Measurements from ENCODE around the gene BIN2.

Gene BIN2

DNA sequence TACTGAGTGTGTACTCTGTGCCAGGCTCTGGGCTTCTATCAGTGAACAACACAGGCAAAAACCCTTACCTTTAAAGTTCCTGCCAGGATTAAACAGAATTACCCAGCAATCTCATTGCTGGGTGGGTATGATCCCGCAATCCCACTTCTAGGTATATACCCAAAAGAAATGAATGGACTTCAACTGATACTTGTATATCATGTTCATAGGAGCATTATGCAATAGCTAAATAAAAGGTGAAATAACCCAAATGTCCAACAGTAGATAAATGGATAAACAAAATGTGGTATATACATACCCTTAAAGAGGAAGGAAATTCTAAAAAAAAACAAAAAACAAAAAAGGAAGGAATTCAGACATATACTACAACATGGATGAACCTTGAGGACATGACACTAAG, 70.7 kb downstream of the BIN2 start:
- no peak for DNase-seq

GRCh38 chr12:51247523-51248206, 76.3 kb downstream of the BIN2 start:
- no peak for DNase-seq

DNA sequence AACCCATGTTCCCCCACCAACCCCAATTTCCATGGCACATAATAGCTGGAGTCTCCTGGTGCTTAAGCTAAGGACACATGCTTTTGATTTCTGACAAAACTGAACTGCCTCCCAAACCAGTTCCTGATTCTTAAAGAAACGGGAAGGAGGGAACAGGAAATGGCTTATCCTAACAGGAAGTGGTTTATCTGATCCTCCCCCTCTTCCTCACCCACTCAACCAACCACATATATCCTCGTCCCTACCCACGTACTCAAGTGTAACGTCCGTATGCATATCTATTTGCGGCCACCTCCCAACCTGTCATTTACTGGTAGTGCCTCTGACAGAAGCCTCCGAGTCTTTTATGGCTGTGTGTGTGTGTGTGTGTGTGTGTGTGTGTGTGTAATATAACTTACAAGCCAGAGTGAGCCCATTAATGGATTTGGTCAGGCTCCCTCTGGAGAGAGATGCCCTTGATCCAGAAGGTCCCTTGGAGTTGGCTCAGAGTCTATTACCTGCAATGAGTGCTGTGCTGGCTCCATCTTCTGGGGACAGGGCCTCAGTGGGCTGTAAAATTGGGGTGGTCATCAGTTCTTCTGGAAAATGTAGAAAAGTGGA, 77.6 kb downstream of the BIN2 start:
- no peak for DNase-seq

DNA sequence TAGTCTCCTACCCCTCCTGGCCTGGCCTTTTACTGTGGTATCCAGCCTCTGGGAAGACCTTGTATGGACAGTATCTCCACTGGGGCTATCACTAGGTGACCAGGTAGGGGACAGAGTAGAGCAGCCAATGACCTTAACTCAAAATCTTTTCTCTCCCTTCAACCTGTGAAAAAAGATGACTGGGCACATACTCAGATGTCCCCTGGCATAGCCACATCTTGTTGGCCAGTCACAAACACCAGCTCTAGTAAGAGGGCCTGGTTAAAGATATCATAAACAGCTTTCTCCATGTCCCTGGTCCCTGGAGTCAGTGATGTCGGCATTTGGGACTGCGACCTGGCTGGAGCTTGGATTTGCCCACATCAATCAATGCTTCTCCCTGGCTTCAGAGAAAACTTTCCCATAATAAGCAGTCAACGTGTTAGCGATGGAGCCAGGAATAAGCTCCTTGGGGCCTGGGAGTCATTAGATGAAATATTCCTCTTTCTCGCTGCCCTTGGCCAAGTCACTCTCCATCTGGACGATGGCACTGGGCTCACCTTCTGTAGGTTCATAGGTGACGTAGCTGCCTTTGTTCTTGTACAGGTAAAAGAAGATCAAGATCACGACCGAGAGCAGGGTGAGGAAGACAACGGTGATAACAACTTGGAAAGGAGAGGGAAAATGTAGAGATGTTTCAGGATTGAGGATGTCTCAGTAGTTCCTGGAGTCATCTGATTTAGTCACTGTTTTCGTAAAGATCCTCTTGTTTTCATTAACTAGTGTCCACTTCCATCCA, 78.3 kb downstream of the BIN2 start:
- DNase-seq, result no peak

- no peak for DNase-seq
Measured at GRCh38 chr12:51244269-51244668, 79.7 kb downstream of the BIN2 start.

DNA sequence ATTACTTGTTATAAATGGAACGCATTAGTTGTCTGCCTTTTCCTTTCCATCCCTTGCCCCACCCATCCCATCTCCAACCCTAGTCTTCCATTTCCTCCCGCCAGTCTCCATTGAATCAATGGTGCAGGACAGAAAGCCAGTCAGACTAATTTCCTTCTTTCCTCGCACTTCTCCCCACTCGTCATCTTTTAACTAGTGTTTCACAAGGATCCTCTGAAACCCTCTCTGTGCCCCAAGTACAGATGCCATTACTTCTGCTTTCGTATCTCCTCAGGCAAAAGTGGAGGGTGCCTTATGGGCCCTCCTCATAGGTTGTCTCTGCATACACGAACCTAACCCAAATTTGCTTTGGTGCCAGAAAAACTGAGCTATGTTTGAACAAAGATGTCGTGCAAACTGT, 81.1 kb downstream of the BIN2 start:
- DNase-seq, result no peak

GRCh38 chr12:51242120-51242519, 81.9 kb downstream of the BIN2 start:
- DNase-seq, result no peak

GRCh38 chr12:51240971-51241370, 83.0 kb downstream of the BIN2 start:
- DNase-seq, result no peak

DNA sequence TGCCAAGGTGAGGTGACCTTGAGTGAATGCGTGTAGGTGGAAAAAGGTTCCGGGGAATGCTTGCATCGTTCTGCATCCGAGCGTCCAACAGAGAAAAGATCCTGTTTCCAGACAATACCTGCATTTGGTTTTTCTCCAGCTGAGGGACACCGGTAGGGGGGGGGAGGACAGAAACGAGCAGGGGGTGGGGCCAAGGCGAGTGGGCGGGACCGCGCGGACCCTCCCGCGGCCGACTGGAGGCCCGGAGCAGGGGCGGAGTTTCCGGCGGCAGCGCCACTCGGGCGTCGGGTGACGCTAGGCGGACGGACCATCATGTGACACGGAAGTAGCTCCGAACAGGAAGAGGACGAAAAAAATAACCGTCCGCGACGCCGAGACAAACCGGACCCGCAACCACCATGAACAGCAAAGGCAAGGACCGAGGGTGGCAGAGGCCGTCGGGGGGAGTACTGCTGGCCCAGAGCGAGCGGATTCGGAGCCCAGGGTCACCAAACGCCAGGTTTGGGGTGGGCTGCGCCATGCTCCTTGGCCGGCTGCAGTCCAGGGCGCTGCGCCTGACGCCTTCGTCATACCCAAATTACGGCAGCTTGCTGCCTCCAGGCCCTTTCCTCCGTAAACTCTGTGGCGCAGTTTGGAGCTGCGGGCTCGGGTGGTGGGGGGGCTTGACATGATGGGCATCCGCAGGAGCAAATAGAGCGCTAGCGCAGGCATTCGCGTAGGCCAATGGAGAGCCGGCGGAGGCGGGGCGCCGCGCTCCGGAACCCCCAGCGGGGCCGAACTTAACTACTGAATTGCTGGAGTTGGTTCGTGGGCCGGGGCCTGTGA, 85.3 kb downstream of the BIN2 start, which contains the start of gene DAZAP2:
TSS of gene DAZAP2 (plus strand) at position 317 of the 825 bp plus-strand sequence. CDS start at position 399, 82 bp downstream.
- DNase-seq, result peak; percentile 82 to 93

DNA sequence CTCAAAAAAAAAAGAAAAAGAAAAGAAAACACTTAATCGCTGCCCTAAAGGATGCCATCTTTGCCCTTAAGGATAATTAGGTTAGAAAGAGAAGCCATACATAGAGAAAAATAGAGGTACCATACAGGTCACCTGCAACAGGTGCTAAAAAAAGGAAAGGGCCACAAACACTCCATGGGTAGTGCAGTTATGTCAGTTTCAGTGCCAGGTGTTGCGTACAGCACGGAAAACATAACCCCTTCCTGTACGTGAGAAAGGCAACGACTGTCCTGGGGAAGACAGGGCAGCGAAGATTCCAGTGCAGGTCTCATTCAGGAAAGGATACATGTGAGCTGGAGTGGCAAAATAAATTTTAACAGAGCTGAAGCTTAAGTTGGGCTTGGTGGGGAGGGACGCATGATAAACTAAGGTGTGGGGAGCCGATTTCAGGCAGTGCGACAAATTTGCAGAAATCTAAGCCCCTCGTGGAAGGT, 85.9 kb downstream of the BIN2 start:
- peak in 1 of 2 experiments; percentile 40 for DNase-seq

GRCh38 chr12:51234530-51234929, 89.4 kb downstream of the BIN2 start:
- no peak for DNase-seq

DNA sequence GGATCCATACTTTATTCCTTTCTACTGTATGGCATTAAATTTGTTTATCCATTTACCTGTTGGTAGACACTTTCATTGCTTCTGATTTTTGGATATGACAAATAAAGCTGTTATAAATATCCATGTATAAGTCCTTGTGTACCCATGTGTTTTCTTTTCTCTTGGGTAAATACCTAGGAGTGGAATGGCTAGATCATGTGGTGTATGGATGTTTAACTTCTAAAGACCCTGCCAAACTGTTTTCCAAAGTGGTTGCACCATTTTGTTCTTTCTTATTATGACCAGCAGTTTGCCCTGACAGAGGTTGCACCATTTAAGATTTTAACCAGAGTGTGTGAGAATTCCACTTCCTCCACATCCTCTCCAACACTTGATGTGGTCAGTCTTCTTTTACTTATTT, 91.3 kb downstream of the BIN2 start:
- no peak for DNase-seq

Measured in NCI-H446 (cell line).